Mucosa of descending colon (tissue), 3 donors: ENCODE measurements around the gene NDUFA13. TPM values are rescaled to one million over a fixed set of nuclear protein-coding genes. Genes with fewer than 3 reads are reported as not detected.
"Not testable (repeated sequence)": the region's sequence is repeated elsewhere in the genome, so short reads cannot be mapped to it uniquely, and the experiment has no call there.

Source experiments
- ATAC-seq: fragments of 200-7000 bp; cut with Tn5 transposase; one replicate; pipeline ENCODE4 v1.9.1; 2020; ENCODE audit warnings: mild to moderate bottlenecking, moderate library complexity
- DNase-seq, 3 donors: peaks; one replicate each; pipeline ENCODE4 v3.0.0-alpha.2; 2020
- H3K36me3 ChIP-seq: fragments of 200-600 bp; one replicate; pipeline ENCODE4 v1.8.0; 2021; ENCODE audit warnings: low read depth, mild to moderate bottlenecking
- H3K4me1 ChIP-seq: fragments of 200-600 bp; one replicate; pipeline ENCODE4 v1.8.0; 2021; ENCODE audit warnings: low read depth, mild to moderate bottlenecking
- H3K4me3 ChIP-seq: fragments of 200-600 bp; one replicate; pipeline ENCODE4 v1.8.0; 2021; ENCODE audit warnings: mild to moderate bottlenecking
- H3K9me3 ChIP-seq: fragments of 200-600 bp; one replicate; pipeline ENCODE4 v1.8.0; 2021; ENCODE audit warnings: mild to moderate bottlenecking
- intact Hi-C, 2 donors: fragments of 100-400 bp; cut with DNase I in 1 of 2; cut with micrococcal nuclease in 1 of 2; formaldehyde crosslinking; loops; one replicate each; pipeline versions ENCODE4 v1.11.0 to v1.11.1; 2022; cut with DNase I, micrococcal nuclease
- long read RNA-seq, 2 donors: library from polyadenylated mRNA; unstranded; transcript quantifications; one replicate each; pipeline ENCODE4 v2.0.0, GENCODE V29; 2019 to 2021
- total RNA-seq, 3 donors: library from RNA; stranded (reverse); fragmentation: NEBNext Ultra II Directional in 2 of 3; extraction: Animal tissue kit (Norgen Biotek cat#: 25700) in 2 of 3; gene quantifications; one replicate each; pipeline versions ENCODE4 v1.2.1 to v1.2.4, GENCODE V29; 2021 to 2023
- TF ChIP-seq, protein P1 (sequence below): fragments of 200-600 bp; IDR thresholded peaks from one replicate; pipeline ENCODE4 v1.8.0; 2022; ENCODE audit warnings: antibody characterized with exemption, mild to moderate bottlenecking
- donor health status: DM: no; HTN: no; CAD: no; lungs with moderate emphysema.
- donor health status: DM: no; HTN: no; CAD: no.
- donor health status: DM: no; HTN: yes; CAD: no.

The NDUFA13 gene
- 100 to 1,000 TPM; 347 to 437 (median 348) TPM for total RNA-seq
- long read RNA-seq, donor 1, transcript NDUFA13-204 (5 exons, 991 nt): major isoform, 178 of 186 reads
- long read RNA-seq, donor 1, partial matches to known transcripts: 7 of 186 reads
- long read RNA-seq, donor 1, other reads (novel, unspliced or antisense): 0 of 186 reads
- long read RNA-seq, donor 2, transcript NDUFA13-204 (5 exons, 991 nt): major isoform, 218 of 218 reads
- long read RNA-seq, donor 2, partial matches to known transcripts: 0 of 218 reads
- long read RNA-seq, donor 2, other reads (novel, unspliced or antisense): 0 of 218 reads

DNA sequence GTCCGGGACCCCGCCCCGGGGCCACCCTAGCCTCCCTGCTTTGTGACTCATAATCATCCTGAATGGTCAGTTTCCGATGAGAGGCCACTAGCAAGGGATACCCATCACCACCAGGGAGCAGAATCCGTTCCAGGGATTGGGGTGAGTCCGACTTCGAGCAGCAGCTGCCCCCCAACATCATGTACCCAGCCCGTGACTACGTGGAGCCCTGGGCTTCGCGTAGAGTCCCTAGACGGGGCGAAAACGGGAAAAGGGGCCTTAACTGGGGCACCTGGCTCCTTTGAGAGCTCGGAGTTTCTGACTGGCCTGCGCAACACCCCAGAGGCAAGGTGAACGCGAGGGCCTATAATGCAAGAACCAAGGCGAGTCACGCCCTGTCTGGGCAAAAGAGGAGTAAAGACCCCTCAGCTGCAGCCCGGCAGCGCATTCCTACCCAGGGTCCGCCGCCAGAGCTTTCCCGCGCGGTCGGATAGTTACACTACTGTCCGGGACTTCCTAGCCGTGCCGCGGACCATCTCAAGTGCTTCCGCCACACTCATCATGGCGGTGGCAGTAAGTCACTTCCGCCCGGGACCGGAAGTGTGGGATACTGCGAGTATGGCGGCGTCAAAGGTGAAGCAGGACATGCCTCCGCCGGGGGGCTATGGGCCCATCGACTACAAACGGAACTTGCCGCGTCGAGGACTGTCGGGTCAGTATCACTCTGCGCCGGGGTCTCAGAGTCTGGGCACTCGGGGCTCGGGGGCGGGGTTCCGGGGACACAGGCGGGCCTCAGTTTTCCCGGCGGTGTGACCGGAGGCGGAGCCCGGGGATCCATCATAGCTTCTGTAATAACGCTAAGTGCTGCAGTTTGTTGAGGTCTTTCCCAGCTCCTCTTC lies at the start of gene NDUFA13:
TSS of gene NDUFA13 (plus strand) at position 584 of the 878 bp plus-strand sequence. CDS start at position 598, 14 bp downstream.
- intact Hi-C loops: no loop called here
- DNase-seq: peak; percentile 93 to 98 (median 97)
- Histone ChIP-seq H3K9me3 (no peaks in the 10 kb centered on the region), H3K4me1 (peaks cover 19% of the 10 kb centered on the region), H3K4me3 (peak within 1 kb of the TSS; percentile 59), H3K36me3 (no peaks in the 10 kb centered on the region)
- ATAC-seq: peak; percentile 96
- TF ChIP-seq, protein P1, sequence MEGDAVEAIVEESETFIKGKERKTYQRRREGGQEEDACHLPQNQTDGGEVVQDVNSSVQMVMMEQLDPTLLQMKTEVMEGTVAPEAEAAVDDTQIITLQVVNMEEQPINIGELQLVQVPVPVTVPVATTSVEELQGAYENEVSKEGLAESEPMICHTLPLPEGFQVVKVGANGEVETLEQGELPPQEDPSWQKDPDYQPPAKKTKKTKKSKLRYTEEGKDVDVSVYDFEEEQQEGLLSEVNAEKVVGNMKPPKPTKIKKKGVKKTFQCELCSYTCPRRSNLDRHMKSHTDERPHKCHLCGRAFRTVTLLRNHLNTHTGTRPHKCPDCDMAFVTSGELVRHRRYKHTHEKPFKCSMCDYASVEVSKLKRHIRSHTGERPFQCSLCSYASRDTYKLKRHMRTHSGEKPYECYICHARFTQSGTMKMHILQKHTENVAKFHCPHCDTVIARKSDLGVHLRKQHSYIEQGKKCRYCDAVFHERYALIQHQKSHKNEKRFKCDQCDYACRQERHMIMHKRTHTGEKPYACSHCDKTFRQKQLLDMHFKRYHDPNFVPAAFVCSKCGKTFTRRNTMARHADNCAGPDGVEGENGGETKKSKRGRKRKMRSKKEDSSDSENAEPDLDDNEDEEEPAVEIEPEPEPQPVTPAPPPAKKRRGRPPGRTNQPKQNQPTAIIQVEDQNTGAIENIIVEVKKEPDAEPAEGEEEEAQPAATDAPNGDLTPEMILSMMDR: no peak

DNA sequence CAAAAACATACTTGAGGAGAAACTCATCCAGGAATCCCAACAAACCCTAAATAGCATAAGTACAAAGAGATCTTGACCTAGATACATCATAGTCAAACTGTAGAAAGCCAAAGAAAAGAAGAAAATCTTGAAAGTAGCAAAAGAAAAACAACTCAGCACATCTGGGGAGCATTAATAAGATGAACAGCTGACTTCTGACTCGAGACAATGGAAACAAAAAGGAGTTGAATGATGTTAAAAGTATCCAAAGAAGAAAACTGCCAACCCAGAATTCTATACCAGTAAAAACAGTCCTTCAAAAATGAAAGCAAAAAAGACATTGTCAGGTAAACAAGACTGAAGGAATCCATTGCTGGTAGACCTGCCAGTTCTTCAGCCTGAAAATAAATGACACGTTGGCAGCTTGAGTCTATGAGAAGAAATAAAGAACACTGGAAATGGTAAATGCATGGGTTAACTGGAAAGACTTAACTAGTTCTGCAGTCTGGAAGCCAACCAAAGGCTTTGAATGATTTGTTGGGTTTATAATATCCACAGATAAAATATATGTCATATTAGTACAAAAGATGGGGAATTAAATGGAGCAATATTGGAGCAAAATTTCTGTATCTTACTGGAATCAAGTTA lies 47.5 kb upstream of the NDUFA13 start:
- intact Hi-C loops: no loop called here
- TF ChIP-seq, protein P1: no peak
- H3K4me1 ChIP-seq: peaks cover 29% of the 10 kb centered on the region
- no peaks in the 10 kb centered on the region for H3K36me3 ChIP-seq
- DNase-seq (no peak), ATAC-seq (no peak)
- no peak overlapping the region for H3K4me3 ChIP-seq
- H3K9me3 ChIP-seq: peaks cover 23% of the 10 kb centered on the region

DNA sequence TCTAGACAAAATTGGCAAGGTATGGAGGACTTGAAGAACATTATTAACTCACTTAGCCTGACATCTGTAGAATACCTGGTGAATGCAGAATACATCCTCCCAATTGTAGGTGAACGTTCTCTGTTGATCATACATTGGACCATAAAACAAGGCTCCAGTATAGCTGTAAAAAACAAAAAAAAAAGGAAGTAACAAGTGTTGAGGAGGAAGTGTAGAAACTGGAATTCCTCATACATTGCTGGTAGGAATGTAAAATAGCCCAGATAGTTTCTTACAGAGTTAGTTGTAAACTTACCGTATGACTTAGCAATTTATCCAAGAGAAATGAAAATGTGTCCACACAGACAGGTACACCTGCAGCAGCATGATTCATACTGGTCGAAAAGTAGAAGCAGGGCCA lies 45.4 kb upstream of the NDUFA13 start:
- ATAC-seq (peak; percentile 73), DNase-seq (no peak)
- Histone ChIP-seq H3K9me3 (peaks cover 23% of the 10 kb centered on the region), H3K4me1 (peaks cover 18% of the 10 kb centered on the region), H3K4me3 (no peak overlapping the region), H3K36me3 (no peaks in the 10 kb centered on the region)
- TF ChIP-seq, protein P1: no peak
- intact Hi-C loops: no loop called here

DNA sequence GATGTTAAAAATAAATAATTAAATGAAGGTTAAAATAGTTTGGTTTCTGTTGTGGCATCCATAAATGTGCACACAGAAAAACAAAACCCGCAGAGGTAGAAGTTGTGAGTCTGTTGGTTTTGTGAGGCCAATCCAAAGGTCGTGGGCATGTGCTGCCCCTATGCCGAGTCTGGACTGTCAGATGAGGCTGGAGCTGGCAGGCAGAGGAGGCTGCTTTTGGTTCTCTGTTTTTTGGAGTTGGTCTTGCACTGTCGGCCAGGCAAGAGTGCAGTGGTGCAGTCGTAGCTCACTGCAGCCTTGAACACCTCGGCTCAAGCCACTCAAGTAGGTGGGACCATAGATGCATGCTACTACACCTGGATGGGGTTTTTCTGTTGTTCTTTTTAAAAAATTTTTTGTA lies 44.3 kb upstream of the NDUFA13 start:
- Histone ChIP-seq H3K9me3 (peaks cover 23% of the 10 kb centered on the region), H3K36me3 (no peaks in the 10 kb centered on the region), H3K4me1 (peaks cover 18% of the 10 kb centered on the region), H3K4me3 (no peak overlapping the region)
- TF ChIP-seq, protein P1: no peak
- peak in 1 of 3 donors; percentile 31 for DNase-seq
- ATAC-seq: no peak
- intact Hi-C loops: no loop called here

DNA sequence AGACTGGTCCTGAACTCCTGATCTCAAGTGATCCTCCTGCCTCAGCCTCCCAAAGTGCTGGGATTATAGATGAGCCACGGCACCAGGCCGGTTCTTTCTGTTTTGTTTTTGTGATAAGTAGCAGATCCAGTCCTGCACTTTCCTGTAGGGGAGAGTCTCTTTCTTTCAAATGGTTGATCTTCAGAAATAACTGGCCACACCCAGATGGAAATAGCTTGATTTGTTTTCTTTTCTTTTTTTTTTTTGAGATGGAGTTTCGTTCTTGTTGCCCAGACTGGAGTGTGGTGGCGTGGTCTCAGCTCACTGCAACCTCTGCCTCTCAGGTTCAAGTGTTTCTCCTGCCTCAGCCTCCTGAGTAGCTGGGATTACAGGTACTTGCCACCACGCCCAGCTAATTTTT lies 43.9 kb upstream of the NDUFA13 start:
- Histone ChIP-seq H3K4me1 (peaks cover 18% of the 10 kb centered on the region), H3K9me3 (peaks cover 23% of the 10 kb centered on the region)
- DNase-seq, intact Hi-C loops, H3K36me3 ChIP-seq, ATAC-seq, H3K4me3 ChIP-seq: not testable (repeated sequence)
